Stimulated activated naive CD8-positive, alpha-beta T cell treated with anti-CD3 and anti-CD28 coated beads, Interleukin-15, amount 100 ng/mL, for 72 hours (primary cell): ENCODE results near the gene TRIM14.
A peak's percentile ranks its signal among the peaks of the same experiment; 100 is the strongest.
"Not testable (repeated sequence)": the region's sequence is repeated elsewhere in the genome, so short reads cannot be mapped to it uniquely, and the experiment has no call there.

Source experiments
- ATAC-seq: fragments of 150-1000 bp; cut with Tn5 transposase; 2 replicates; pipeline ENCODE4 v1.10.0; 2021; ENCODE audit warnings: mild to moderate bottlenecking, moderate library complexity
- DNase-seq, 2 donors: peaks; one replicate each; pipeline ENCODE4 v3.0.0; 2021 to 2022
- H3K27ac Mint-ChIP-seq, 2 donors: one replicate each; pipeline ENCODE4 v1.8.0; 2022; ENCODE audit warnings: mild to moderate bottlenecking in 2 of 2, mixed read lengths in 2 of 2, moderate library complexity in 2 of 2
- H3K27me3 Mint-ChIP-seq: one replicate; pipeline ENCODE4 v1.8.0; 2022; ENCODE audit warnings: mixed read lengths
- H3K4me1 Mint-ChIP-seq: one replicate; pipeline ENCODE4 v1.8.0; 2022; ENCODE audit warnings: mild to moderate bottlenecking, mixed read lengths
- H3K4me3 Mint-ChIP-seq, 2 donors: one replicate each; pipeline ENCODE4 v1.8.0; 2022; ENCODE audit warnings: mild to moderate bottlenecking in 2 of 2, mixed read lengths in 2 of 2, moderate library complexity in 1 of 2
- H3K9me3 Mint-ChIP-seq, 2 donors: one replicate each; pipeline ENCODE4 v1.8.0; 2022; ENCODE audit warnings: mixed read lengths in 2 of 2

TRIM14 gene

GRCh38 chr9:98084396-98084795 is 34.6 kb downstream of the TRIM14 start:
- DNase-seq (no peak), ATAC-seq (no peak)
- no peaks in the 10 kb centered on the region for H3K9me3 Mint-ChIP-seq
- H3K27me3 Mint-ChIP-seq: no peaks in the 10 kb centered on the region
- peaks cover 40% of the 10 kb centered on the region for H3K4me1 Mint-ChIP-seq
- H3K27ac Mint-ChIP-seq: no peak overlapping the region
- no peak overlapping the region for H3K4me3 Mint-ChIP-seq

GRCh38 chr9:98083566-98084183 is 35.3 kb downstream of the TRIM14 start:
- no peak for DNase-seq
- H3K27ac Mint-ChIP-seq: peak overlapping the region in 1 of 2 donors; percentile 89
- peaks cover 37% of the 10 kb centered on the region for H3K4me1 Mint-ChIP-seq
- no peaks in the 10 kb centered on the region for H3K27me3 Mint-ChIP-seq
- H3K9me3 Mint-ChIP-seq: no peaks in the 10 kb centered on the region
- no peak for ATAC-seq
- no peak overlapping the region for H3K4me3 Mint-ChIP-seq

- H3K4me1 Mint-ChIP-seq: peaks cover 39% of the 10 kb centered on the region
- no peaks in the 10 kb centered on the region for H3K27me3 Mint-ChIP-seq
- H3K9me3 Mint-ChIP-seq: no peaks in the 10 kb centered on the region
- ATAC-seq (no peak), DNase-seq (no peak)
- no peak overlapping the region for H3K4me3 Mint-ChIP-seq
- H3K27ac Mint-ChIP-seq: peak overlapping the region in 1 of 2 donors; percentile 55
Observed at GRCh38 chr9:98083061-98083501, 35.9 kb downstream of the TRIM14 start.

GRCh38 chr9:98081477-98082219 is 37.4 kb downstream of the TRIM14 start:
- Mint-ChIP-seq H3K4me3 (no peak overlapping the region), H3K9me3 (no peaks in the 10 kb centered on the region), H3K27me3 (no peaks in the 10 kb centered on the region), H3K27ac (peak overlapping the region; percentile 88 to 91), H3K4me1 (peaks cover 43% of the 10 kb centered on the region)
- peak in 1 of 2 donors; percentile 52 for DNase-seq
- ATAC-seq: peak; percentile 94

GRCh38 chr9:98080780-98081179 is 38.2 kb downstream of the TRIM14 start:
- H3K9me3 Mint-ChIP-seq: no peaks in the 10 kb centered on the region
- peaks cover 44% of the 10 kb centered on the region for H3K4me1 Mint-ChIP-seq
- no peak overlapping the region for H3K4me3 Mint-ChIP-seq
- no peaks in the 10 kb centered on the region for H3K27me3 Mint-ChIP-seq
- no peak for DNase-seq
- no peak for ATAC-seq
- peak overlapping the region; percentile 88 to 91 for H3K27ac Mint-ChIP-seq

- ATAC-seq: no peak
- no peaks in the 10 kb centered on the region for H3K27me3 Mint-ChIP-seq
- no peaks in the 10 kb centered on the region for H3K9me3 Mint-ChIP-seq
- no peak for DNase-seq
- peak overlapping the region in 1 of 2 donors; percentile 88 for H3K27ac Mint-ChIP-seq
- H3K4me3 Mint-ChIP-seq: no peak overlapping the region
- peaks cover 49% of the 10 kb centered on the region for H3K4me1 Mint-ChIP-seq
Observed at GRCh38 chr9:98080326-98080725, 38.7 kb downstream of the TRIM14 start.

- Mint-ChIP-seq H3K9me3 (no peaks in the 10 kb centered on the region), H3K27me3 (no peaks in the 10 kb centered on the region), H3K27ac (peak overlapping the region in 1 of 2 donors; percentile 7), H3K4me3 (no peak overlapping the region), H3K4me1 (peaks cover 63% of the 10 kb centered on the region)
- no peak for ATAC-seq
- DNase-seq: no peak
Observed at GRCh38 chr9:98078895-98079294, 40.1 kb downstream of the TRIM14 start.

GRCh38 chr9:98076514-98076890 is 42.5 kb downstream of the TRIM14 start:
- not testable (repeated sequence) for ATAC-seq, H3K9me3 Mint-ChIP-seq, DNase-seq, H3K27me3 Mint-ChIP-seq
- Mint-ChIP-seq H3K4me1 (peaks cover 52% of the 10 kb centered on the region), H3K4me3 (peak overlapping the region; percentile 19 to 37), H3K27ac (peak overlapping the region in 1 of 2 donors; percentile 42)

- H3K27me3 Mint-ChIP-seq: no peaks in the 10 kb centered on the region
- DNase-seq: peak in 1 of 2 donors; percentile 15
- peak; percentile 82 for ATAC-seq
- peak overlapping the region; percentile 90 to 93 for H3K27ac Mint-ChIP-seq
- H3K9me3 Mint-ChIP-seq: no peaks in the 10 kb centered on the region
- peaks cover 42% of the 10 kb centered on the region for H3K4me1 Mint-ChIP-seq
- peak overlapping the region; percentile 73 to 77 for H3K4me3 Mint-ChIP-seq
Observed at GRCh38 chr9:98075332-98075805, 43.7 kb downstream of the TRIM14 start.

- Mint-ChIP-seq H3K27ac (peak overlapping the region; percentile 63 to 90), H3K27me3 (no peaks in the 10 kb centered on the region), H3K9me3 (no peaks in the 10 kb centered on the region), H3K4me3 (peak overlapping the region; percentile 73 to 77), H3K4me1 (peaks cover 42% of the 10 kb centered on the region)
- ATAC-seq: peak; percentile 13
- peak; percentile 63 for DNase-seq
Observed at GRCh38 chr9:98074115-98074990, 44.7 kb downstream of the TRIM14 start.

GRCh38 chr9:98071737-98072136 is 47.3 kb downstream of the TRIM14 start:
- no peak for ATAC-seq
- Mint-ChIP-seq H3K27me3 (no peaks in the 10 kb centered on the region), H3K27ac (no peak overlapping the region), H3K9me3 (no peaks in the 10 kb centered on the region), H3K4me1 (peaks cover 31% of the 10 kb centered on the region), H3K4me3 (no peak overlapping the region)
- no peak for DNase-seq

GRCh38 chr9:98070704-98071103 is 48.3 kb downstream of the TRIM14 start:
- no peak for DNase-seq
- Mint-ChIP-seq H3K27ac (no peak overlapping the region), H3K4me3 (no peak overlapping the region), H3K27me3 (no peaks in the 10 kb centered on the region), H3K4me1 (peaks cover 21% of the 10 kb centered on the region), H3K9me3 (no peaks in the 10 kb centered on the region)
- no peak for ATAC-seq

GRCh38 chr9:98069551-98069950 is 49.5 kb downstream of the TRIM14 start:
- Mint-ChIP-seq H3K9me3 (no peaks in the 10 kb centered on the region), H3K4me1 (peaks cover 9% of the 10 kb centered on the region), H3K4me3 (no peak overlapping the region), H3K27me3 (no peaks in the 10 kb centered on the region), H3K27ac (no peak overlapping the region)
- DNase-seq (no peak), ATAC-seq (no peak)

GRCh38 chr9:98067184-98067583 is 51.8 kb downstream of the TRIM14 start:
- Mint-ChIP-seq H3K27me3 (no peaks in the 10 kb centered on the region), H3K4me3 (no peak overlapping the region), H3K4me1 (no peaks in the 10 kb centered on the region), H3K9me3 (no peaks in the 10 kb centered on the region), H3K27ac (no peak overlapping the region)
- DNase-seq (no peak), ATAC-seq (no peak)

GRCh38 chr9:98066235-98066634 is 52.8 kb downstream of the TRIM14 start:
- Mint-ChIP-seq H3K27me3 (no peaks in the 10 kb centered on the region), H3K27ac (no peak overlapping the region), H3K4me1 (no peaks in the 10 kb centered on the region), H3K4me3 (no peak overlapping the region), H3K9me3 (no peaks in the 10 kb centered on the region)
- DNase-seq (no peak), ATAC-seq (no peak)
